ENCODE data around the gene LRFN2.

The LRFN2 gene

GRCh38 chr6:40542175-40542764 lies 44.9 kb downstream of the LRFN2 start:
- DNase-seq, result no peak

- no peak for DNase-seq
Observed at GRCh38 chr6:40541556-40542174, 45.5 kb downstream of the LRFN2 start.

GRCh38 chr6:40540790-40541189 lies 46.4 kb downstream of the LRFN2 start:
- no peak for DNase-seq

GRCh38 chr6:40539853-40540252 lies 47.3 kb downstream of the LRFN2 start:
- no peak for DNase-seq

GRCh38 chr6:40538556-40538955 lies 48.6 kb downstream of the LRFN2 start:
- no peak for DNase-seq

- no peak for DNase-seq
Observed at GRCh38 chr6:40537446-40537845, 49.7 kb downstream of the LRFN2 start.

- no peak for DNase-seq
Observed at GRCh38 chr6:40536442-40536841, 50.7 kb downstream of the LRFN2 start.

GRCh38 chr6:40535819-40536380 lies 51.3 kb downstream of the LRFN2 start:
- peak; percentile 28 for DNase-seq

GRCh38 chr6:40535110-40535818 lies 51.9 kb downstream of the LRFN2 start:
- DNase-seq, result peak; percentile 48

GRCh38 chr6:40532349-40533000 lies 54.7 kb downstream of the LRFN2 start:
- DNase-seq, result no peak

GRCh38 chr6:40529919-40530318 lies 57.2 kb downstream of the LRFN2 start:
- no peak for DNase-seq

GRCh38 chr6:40529040-40529439 lies 58.1 kb downstream of the LRFN2 start:
- DNase-seq, result no peak

- DNase-seq, result no peak
Observed at GRCh38 chr6:40528051-40528450, 59.1 kb downstream of the LRFN2 start.

GRCh38 chr6:40526036-40526435 lies 61.1 kb downstream of the LRFN2 start:
- no peak for DNase-seq

- DNase-seq, result no peak
Observed at GRCh38 chr6:40524797-40525585, 62.2 kb downstream of the LRFN2 start.

- DNase-seq, result no peak
Observed at GRCh38 chr6:40523505-40524172, 63.5 kb downstream of the LRFN2 start.

- no peak for DNase-seq
Observed at GRCh38 chr6:40521496-40521895, 65.7 kb downstream of the LRFN2 start.

GRCh38 chr6:40520678-40521077 lies 66.5 kb downstream of the LRFN2 start:
- no peak for DNase-seq

GRCh38 chr6:40520084-40520483 lies 67.1 kb downstream of the LRFN2 start:
- no peak for DNase-seq

- DNase-seq, result no peak
Observed at GRCh38 chr6:40517654-40518053, 69.5 kb downstream of the LRFN2 start.

- DNase-seq, result no peak
Observed at GRCh38 chr6:40516429-40516828, 70.7 kb downstream of the LRFN2 start.

GRCh38 chr6:40512340-40512739 lies 74.8 kb downstream of the LRFN2 start:
- no peak for DNase-seq

Data from retina (tissue), 1 donor.